HCT116 (cell line): Measurements from ENCODE around the gene MYOM1. TPM values are rescaled to one million over a fixed set of nuclear protein-coding genes. Genes with fewer than 3 reads are reported as not detected.

Experiments used
- ATAC-seq: fragments of 200-7000 bp; cut with Tn5 transposase; 2 replicates; pipeline ENCODE4 v1.9.1; 2020; ENCODE audit warnings: mild to moderate bottlenecking, moderate library complexity
- BruUV-seq: library from RNA; stranded (reverse); fragments of 400-500 nt; replicated peaks from 2 replicates; lab custom pipeline; 2021; lab: Mats Ljungman, UMichigan
- CTCF ChIA-PET: fragments of 300-600 bp; sonication (Branson Sonifier 250); formaldehyde crosslinking; loops from one replicate; lab custom pipeline; 2021; ENCODE audit warnings: antibody characterized with exemption; lab: Charles Lee
- POLR2A ChIA-PET: fragments of 300-600, 350-600 bp; sonication (Branson Sonifier 250); formaldehyde crosslinking; loops from one replicate; lab custom pipeline; 2021; ENCODE audit warnings: antibody characterized with exemption; lab: Charles Lee
- RAD21 ChIA-PET, 2 experiments: fragments of 300-600 bp; sonication (Branson Sonifier 250); formaldehyde crosslinking; loops; one replicate each; lab custom pipeline; 2023; ENCODE audit warnings: low total read pairs in 2 of 2; ENCODE audit not compliant: uncharacterized antibody in 2 of 2, unreplicated experiment in 2 of 2, low non-redundant PET in 1 of 2; lab: Charles Lee
- DNase-seq: peaks from one replicate; pipeline ENCODE4 v3.0.0-alpha.2; 2010; ENCODE audit warnings: low read depth, low spot score
- H2AFZ ChIP-seq: fragments of 200-600 bp; shearing (Covaris generic), sonication (generic); 2 replicates; pipeline ENCODE4 v1.6.1; 2017; ENCODE audit warnings: low read depth, mixed run types, mixed read lengths, antibody characterized with exemption, low read length; ENCODE audit not compliant: poor library complexity, severe bottlenecking
- H3K27ac ChIP-seq: 2 replicates; pipeline ENCODE4 v1.5.1; 2012; ENCODE audit warnings: low read depth, low read length
- H3K27me3 ChIP-seq: fragments of 200-600 bp; sonication (generic); 2 replicates; pipeline ENCODE4 v1.6.1; 2016; ENCODE audit warnings: mixed run types, low read length, mixed read lengths; ENCODE audit not compliant: insufficient read depth
- H3K36me3 ChIP-seq, 2 experiments: fragments of 200-500 bp in 1 of 2; fragments of 200-600 bp in 1 of 2; sonication (Bioruptor generic) in 1 of 2; sonication (generic) in 1 of 2; 2 replicates each; pipeline versions ENCODE4 v1.5.1 to v1.6.1; 2014 to 2016; ENCODE audit warnings: low read length in 2 of 2, inconsistent platforms in 1 of 2, mixed read lengths in 1 of 2, mixed run types in 1 of 2; ENCODE audit not compliant: insufficient read depth in 2 of 2, control insufficient read depth in 1 of 2
- H3K4me1 ChIP-seq, 2 experiments: fragments of 200-600 bp in 1 of 2; sonication (generic) in 1 of 2; 2 replicates each; pipeline versions ENCODE4 v1.5.1 to v1.6.1; 2012 to 2017; ENCODE audit warnings: low read length in 2 of 2, inconsistent platforms in 1 of 2, mild to moderate bottlenecking in 1 of 2, mixed read lengths in 1 of 2, mixed run types in 1 of 2, moderate library complexity in 1 of 2; ENCODE audit not compliant: insufficient read depth in 2 of 2, control insufficient read depth in 1 of 2
- H3K4me2 ChIP-seq: fragments of 200-600 bp; sonication (generic); 2 replicates; pipeline ENCODE4 v1.6.1; 2017; ENCODE audit warnings: mixed run types, low read length, mixed read lengths
- H3K4me3 ChIP-seq, 2 experiments: fragments of 200-600 bp in 1 of 2; sonication (generic) in 1 of 2; replicated peaks in 1 of 2; 2 replicates each; pipeline ENCODE4 v1.5.1; 2011 to 2016; ENCODE audit warnings: low read length in 2 of 2, control low read depth in 1 of 2, low read depth in 1 of 2, mild to moderate bottlenecking in 1 of 2, mixed read lengths in 1 of 2, mixed run types in 1 of 2
- H3K79me2 ChIP-seq: fragments of 200-600 bp; sonication (generic); 2 replicates; pipeline ENCODE4 v1.6.1; 2017; ENCODE audit warnings: mild to moderate bottlenecking, mixed run types, low read length, moderate library complexity, mixed read lengths; ENCODE audit not compliant: insufficient read depth
- H3K9ac ChIP-seq: fragments of 200-600 bp; sonication (generic); 2 replicates; pipeline ENCODE4 v1.6.1; 2016; ENCODE audit warnings: low read length, mixed read lengths
- H3K9me2 ChIP-seq: fragments of 200-600 bp; sonication (generic), shearing (Covaris generic); 2 replicates; pipeline ENCODE4 v1.6.1; 2017; ENCODE audit warnings: mixed run types, mild to moderate bottlenecking, moderate library complexity; ENCODE audit not compliant: insufficient read depth
- H3K9me3 ChIP-seq, 2 experiments: fragments of 200-500 bp in 1 of 2; fragments of 200-600 bp in 1 of 2; sonication (Bioruptor generic) in 1 of 2; sonication (generic) in 1 of 2; 2 replicates each; pipeline ENCODE4 v1.6.1; 2014 to 2017; ENCODE audit warnings: low read length in 2 of 2, mixed read lengths in 2 of 2, inconsistent platforms in 1 of 2, low read depth in 1 of 2, mild to moderate bottlenecking in 1 of 2, mixed run types in 1 of 2, moderate library complexity in 1 of 2; ENCODE audit not compliant: control insufficient read depth in 1 of 2, insufficient read depth in 1 of 2
- H4K20me1 ChIP-seq: fragments of 200-600 bp; sonication (generic), shearing (Covaris generic); 2 replicates; pipeline ENCODE4 v1.6.1; 2017; ENCODE audit warnings: mixed run types, mild to moderate bottlenecking, moderate library complexity; ENCODE audit not compliant: insufficient read depth
- ATF3 ChIP-seq: IDR thresholded peaks from 2 replicates; pipeline ENCODE4 v1.6.1; 2012
- CBX3 ChIP-seq: IDR thresholded peaks from 2 replicates; pipeline ENCODE4 v1.6.1; 2012; ENCODE audit warnings: low read depth
- CEBPB ChIP-seq: IDR thresholded peaks from 2 replicates; pipeline ENCODE4 v1.6.1; 2012; ENCODE audit warnings: low read depth
- EGR1 ChIP-seq: IDR thresholded peaks from 2 replicates; pipeline ENCODE4 v1.6.1; 2012; ENCODE audit warnings: low read depth
- ELF1 ChIP-seq: IDR thresholded peaks from 2 replicates; pipeline ENCODE4 v1.6.1; 2012; ENCODE audit warnings: low read depth, borderline replicate concordance
- EZH2phosphoT487 ChIP-seq: fragments of 200-600 bp; IDR thresholded peaks from 2 replicates; pipeline ENCODE4 v1.6.1; 2018; ENCODE audit warnings: antibody characterized with exemption, borderline replicate concordance
- FOSL1 ChIP-seq: IDR thresholded peaks from 2 replicates; pipeline ENCODE4 v1.6.1; 2012; ENCODE audit warnings: low read depth
- JUND ChIP-seq: IDR thresholded peaks from 2 replicates; pipeline ENCODE4 v1.6.1; 2012
- POLR2A ChIP-seq: IDR thresholded peaks from 2 replicates; pipeline ENCODE4 v1.7.0; 2011; ENCODE audit warnings: borderline replicate concordance; ENCODE audit not compliant: insufficient read depth, insufficient read length; ENCODE audit errors: extremely low read depth
- POLR2AphosphoS5 ChIP-seq: IDR thresholded peaks from 2 replicates; pipeline ENCODE4 v1.6.1; 2011; ENCODE audit warnings: mild to moderate bottlenecking, low read depth, low read length, moderate library complexity
- RAD21 ChIP-seq: IDR thresholded peaks from 2 replicates; pipeline ENCODE4 v1.6.1; 2012; ENCODE audit warnings: low read depth, mild to moderate bottlenecking
- SIN3A ChIP-seq: IDR thresholded peaks from 2 replicates; pipeline ENCODE4 v1.6.1; 2012; ENCODE audit warnings: low read depth
- SP1 ChIP-seq: IDR thresholded peaks from 2 replicates; pipeline ENCODE4 v1.6.1; 2012; ENCODE audit warnings: low read depth
- SRF ChIP-seq: IDR thresholded peaks from 2 replicates; pipeline ENCODE4 v1.6.1; 2012; ENCODE audit warnings: low read depth
- TCF7L2 ChIP-seq: IDR thresholded peaks from 2 replicates; pipeline ENCODE4 v1.7.0; 2011; ENCODE audit warnings: borderline replicate concordance, inconsistent platforms; ENCODE audit not compliant: insufficient read depth, insufficient read length; ENCODE audit errors: extremely low read depth
- YY1 ChIP-seq: IDR thresholded peaks from 2 replicates; pipeline ENCODE4 v1.6.1; 2011; ENCODE audit warnings: low read length, low read depth, moderate library complexity, mild to moderate bottlenecking; ENCODE audit not compliant: insufficient replicate concordance; ENCODE audit errors: extremely low read depth
- ZNF274 ChIP-seq: fragments of 200-500 bp; sonication (Bioruptor generic); IDR thresholded peaks from 2 replicates; pipeline ENCODE4 v1.6.1; 2014; ENCODE audit warnings: mild to moderate bottlenecking, low read depth, low read length, inconsistent platforms
- intact Hi-C: fragments of 100-400 bp; cut with micrococcal nuclease; formaldehyde crosslinking; loops from 2 replicates; pipeline ENCODE4 v1.10.0; 2022
- total RNA-seq: library from RNA; stranded (reverse); gene quantifications from one replicate; pipeline ENCODE4 v1.2.1, GENCODE V29; 2021; ENCODE audit not compliant: unreplicated experiment
- TF ChIP-seq, protein P1 (sequence below): IDR thresholded peaks from 2 replicates; pipeline ENCODE4 v1.6.1; 2012; ENCODE audit warnings: low read depth

Gene MYOM1
- total RNA-seq, 1 experiment from 2014 or later: 0.52 TPM

GRCh38 chr18:3266062-3266608 is 46.4 kb upstream of the MYOM1 start:
- H3K4me2 ChIP-seq: no peak overlapping the region
- H3K4me3 ChIP-seq: no peak overlapping the region
- no peaks in the 10 kb centered on the region for H3K9me2 ChIP-seq
- H3K9ac ChIP-seq: no peak overlapping the region
- no peak overlapping the region for H2AFZ ChIP-seq
- DNase-seq (no peak), ATAC-seq (no peak)
- H4K20me1 ChIP-seq: peaks cover 58% of the 10 kb centered on the region; the same call in 1 of the 2 replicates
- peaks cover 94% of the 10 kb centered on the region for H3K79me2 ChIP-seq
- CTCF ChIA-PET: no interaction called here
- TF ChIP-seq ZNF274 (no peak), CBX3 (no peak), RAD21 (no peak), EGR1 (no peak), TCF7L2 (no peak), YY1 (no peak), FOSL1 (no peak), POLR2AphosphoS5 (no peak), CEBPB (no peak), SP1 (no peak), JUND (no peak), SIN3A (no peak), ATF3 (no peak), EZH2phosphoT487 (no peak), SRF (no peak), ELF1 (no peak), POLR2A (no peak)
- TF ChIP-seq, protein P1, sequence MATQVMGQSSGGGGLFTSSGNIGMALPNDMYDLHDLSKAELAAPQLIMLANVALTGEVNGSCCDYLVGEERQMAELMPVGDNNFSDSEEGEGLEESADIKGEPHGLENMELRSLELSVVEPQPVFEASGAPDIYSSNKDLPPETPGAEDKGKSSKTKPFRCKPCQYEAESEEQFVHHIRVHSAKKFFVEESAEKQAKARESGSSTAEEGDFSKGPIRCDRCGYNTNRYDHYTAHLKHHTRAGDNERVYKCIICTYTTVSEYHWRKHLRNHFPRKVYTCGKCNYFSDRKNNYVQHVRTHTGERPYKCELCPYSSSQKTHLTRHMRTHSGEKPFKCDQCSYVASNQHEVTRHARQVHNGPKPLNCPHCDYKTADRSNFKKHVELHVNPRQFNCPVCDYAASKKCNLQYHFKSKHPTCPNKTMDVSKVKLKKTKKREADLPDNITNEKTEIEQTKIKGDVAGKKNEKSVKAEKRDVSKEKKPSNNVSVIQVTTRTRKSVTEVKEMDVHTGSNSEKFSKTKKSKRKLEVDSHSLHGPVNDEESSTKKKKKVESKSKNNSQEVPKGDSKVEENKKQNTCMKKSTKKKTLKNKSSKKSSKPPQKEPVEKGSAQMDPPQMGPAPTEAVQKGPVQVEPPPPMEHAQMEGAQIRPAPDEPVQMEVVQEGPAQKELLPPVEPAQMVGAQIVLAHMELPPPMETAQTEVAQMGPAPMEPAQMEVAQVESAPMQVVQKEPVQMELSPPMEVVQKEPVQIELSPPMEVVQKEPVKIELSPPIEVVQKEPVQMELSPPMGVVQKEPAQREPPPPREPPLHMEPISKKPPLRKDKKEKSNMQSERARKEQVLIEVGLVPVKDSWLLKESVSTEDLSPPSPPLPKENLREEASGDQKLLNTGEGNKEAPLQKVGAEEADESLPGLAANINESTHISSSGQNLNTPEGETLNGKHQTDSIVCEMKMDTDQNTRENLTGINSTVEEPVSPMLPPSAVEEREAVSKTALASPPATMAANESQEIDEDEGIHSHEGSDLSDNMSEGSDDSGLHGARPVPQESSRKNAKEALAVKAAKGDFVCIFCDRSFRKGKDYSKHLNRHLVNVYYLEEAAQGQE: no peak
- peaks cover 41 to 57% of the 10 kb centered on the region in 2 experiments for H3K4me1 ChIP-seq
- H3K36me3 ChIP-seq: no peaks in the 10 kb centered on the region
- POLR2A ChIA-PET: no interaction called here
- H3K9me3 ChIP-seq: no peaks in the 10 kb centered on the region
- no peak overlapping the region for H3K27ac ChIP-seq
- BruUV-seq: no TSS peak
- no peaks in the 10 kb centered on the region for H3K27me3 ChIP-seq
- intact Hi-C loops: no loop called here
- RAD21 ChIA-PET: no interaction called here
